ENCODE data around the gene SP2.
"Not testable (repeated sequence)": the region's sequence is repeated elsewhere in the genome, so short reads cannot be mapped to it uniquely, and the experiment has no call there.

Gene SP2

GRCh38 chr17:47924785-47925677 is 29.0 kb downstream of the SP2 start:
- no peak for DNase-seq

- DNase-seq, result no peak
These were observed 29.6 kb downstream of the SP2 start for GRCh38 chr17:47925678-47925988.

GRCh38 chr17:47927821-47928400 is 31.9 kb downstream of the SP2 start:
- DNase-seq, result no peak

- no peak for DNase-seq
These were observed 32.4 kb downstream of the SP2 start for GRCh38 chr17:47928415-47928814.

GRCh38 chr17:47929218-47930000 is 33.4 kb downstream of the SP2 start:
- DNase-seq, result no peak

- DNase-seq, result no peak
These were observed 35.8 kb downstream of the SP2 start for GRCh38 chr17:47931848-47932247.

- no peak for DNase-seq
These were observed 38.8 kb downstream of the SP2 start for GRCh38 chr17:47934856-47935255.

GRCh38 chr17:47935468-47935867 is 39.4 kb downstream of the SP2 start:
- DNase-seq, result not testable (repeated sequence)

- no peak for DNase-seq
These were observed 39.9 kb downstream of the SP2 start for GRCh38 chr17:47935961-47936360.

- no peak for DNase-seq
These were observed 41.9 kb downstream of the SP2 start for GRCh38 chr17:47937941-47938340.

- peak; percentile 97 for DNase-seq
These were observed 45.4 kb downstream of the SP2 start, which contains the start of gene PNPO for GRCh38 chr17:47941246-47942095. TSS of gene PNPO (plus strand) at chr17:47941571. CDS start at chr17:47941676, 105 bp downstream.

GRCh38 chr17:47942096-47942510 is 46.1 kb downstream of the SP2 start:
- no peak for DNase-seq

- DNase-seq, result no peak
These were observed 46.5 kb downstream of the SP2 start for GRCh38 chr17:47942568-47942967.

- DNase-seq, result no peak
These were observed 49.0 kb downstream of the SP2 start for GRCh38 chr17:47945080-47945479.

- DNase-seq, result no peak
These were observed 49.8 kb downstream of the SP2 start for GRCh38 chr17:47945529-47946508.

GRCh38 chr17:47946516-47946915 is 50.5 kb downstream of the SP2 start:
- DNase-seq, result no peak

GRCh38 chr17:47946929-47947397 is 50.9 kb downstream of the SP2 start:
- peak; percentile 90 for DNase-seq

- no peak for DNase-seq
These were observed 52.7 kb downstream of the SP2 start for GRCh38 chr17:47948706-47949196.

- peak; percentile 82 for DNase-seq
These were observed 53.2 kb downstream of the SP2 start for GRCh38 chr17:47949197-47949759.

GRCh38 chr17:47949946-47950345 is 53.9 kb downstream of the SP2 start:
- no peak for DNase-seq

GRCh38 chr17:47950448-47950847 is 54.4 kb downstream of the SP2 start:
- no peak for DNase-seq

All from NCI-H146 (cell line).